NCI-H2029 (cell line): ENCODE measurements around the gene GAS7.
"Not testable (repeated sequence)": the region's sequence is repeated elsewhere in the genome, so short reads cannot be mapped to it uniquely, and the experiment has no call there.

Experiments
- DNase-seq: peaks from one replicate; lab custom pipeline; 2025; lab: John Stamatoyannopoulos, UW

GAS7 gene

DNA sequence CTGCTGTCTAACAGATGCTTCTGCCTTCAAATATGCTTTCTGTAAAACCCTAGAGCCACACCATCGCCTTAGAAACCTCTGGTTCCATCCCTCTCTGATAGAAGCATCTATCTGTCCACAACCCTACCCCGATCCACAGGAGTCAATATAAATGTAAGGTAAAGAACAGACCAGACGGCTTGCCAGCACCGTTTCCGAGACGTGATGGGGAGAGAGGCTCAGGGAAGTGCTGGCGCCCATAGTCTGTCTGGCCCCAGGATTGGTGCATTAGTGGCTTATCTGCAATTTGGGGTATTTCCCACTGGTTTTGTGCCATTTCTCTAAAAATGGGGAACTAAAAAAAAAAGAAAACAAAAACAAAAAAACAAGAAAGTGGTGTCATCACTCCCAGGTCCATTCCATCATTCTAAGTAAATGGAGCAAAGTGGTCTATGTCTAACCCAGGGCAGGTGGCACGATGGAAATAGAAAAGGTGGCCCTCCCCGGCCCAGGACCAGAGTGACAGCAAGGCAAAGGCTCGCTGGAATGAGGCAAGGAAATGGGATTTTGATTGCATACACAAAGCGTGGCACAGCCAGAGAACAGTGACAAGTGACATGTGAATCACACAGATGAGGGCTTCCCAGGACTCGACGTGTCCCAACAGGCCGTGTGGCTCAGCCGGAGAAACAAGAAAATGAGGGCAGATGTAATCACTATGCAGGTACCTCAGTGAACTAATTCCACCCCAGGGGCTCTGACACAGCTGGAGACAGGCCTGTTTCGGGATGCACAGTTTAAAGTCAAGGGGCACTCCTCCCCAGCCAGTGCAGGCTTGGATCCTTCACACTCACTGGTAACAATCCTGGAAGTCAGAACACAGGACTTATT, 125.6 kb downstream of the GAS7 start:
- DNase-seq: no peak

DNA sequence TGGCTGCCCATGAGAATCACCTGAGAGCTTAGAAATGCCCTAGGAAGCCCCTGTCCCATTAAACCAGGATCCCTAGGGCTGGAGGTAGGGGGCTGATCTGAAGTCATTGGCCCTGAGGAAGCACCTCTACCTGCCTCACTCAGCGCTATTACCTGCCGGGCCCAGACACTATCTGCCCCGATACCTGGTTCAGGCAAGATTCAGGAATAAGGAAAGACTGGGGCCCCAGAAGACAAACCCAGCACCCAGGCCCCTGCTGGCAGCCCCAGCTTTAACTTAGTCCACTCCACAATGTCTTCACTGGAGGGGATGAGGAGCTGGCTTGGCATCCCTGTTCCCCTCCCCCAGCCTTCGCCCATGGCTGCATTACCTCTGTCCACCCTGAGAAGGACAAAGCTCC, 126.3 kb downstream of the GAS7 start:
- DNase-seq: no peak

DNA sequence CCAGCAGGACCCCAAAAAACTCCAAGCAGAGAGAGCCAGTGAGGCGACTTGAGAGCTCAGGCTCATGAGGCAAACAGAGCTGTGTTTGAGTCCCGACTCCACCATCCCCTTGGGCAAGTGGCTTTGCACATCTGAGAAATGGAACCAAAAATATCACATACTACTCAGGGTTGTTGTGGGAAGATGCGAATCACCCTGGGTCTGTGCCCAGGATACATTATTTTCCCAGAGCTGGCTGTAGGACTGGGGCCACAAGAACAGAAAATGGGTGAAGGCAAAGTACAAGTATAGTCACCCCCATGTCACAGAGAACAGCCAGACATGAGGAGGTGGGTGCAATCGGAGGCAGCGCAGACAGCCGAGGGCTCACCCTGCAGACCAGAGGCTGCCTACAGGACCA, 127.3 kb downstream of the GAS7 start:
- no peak for DNase-seq

DNA sequence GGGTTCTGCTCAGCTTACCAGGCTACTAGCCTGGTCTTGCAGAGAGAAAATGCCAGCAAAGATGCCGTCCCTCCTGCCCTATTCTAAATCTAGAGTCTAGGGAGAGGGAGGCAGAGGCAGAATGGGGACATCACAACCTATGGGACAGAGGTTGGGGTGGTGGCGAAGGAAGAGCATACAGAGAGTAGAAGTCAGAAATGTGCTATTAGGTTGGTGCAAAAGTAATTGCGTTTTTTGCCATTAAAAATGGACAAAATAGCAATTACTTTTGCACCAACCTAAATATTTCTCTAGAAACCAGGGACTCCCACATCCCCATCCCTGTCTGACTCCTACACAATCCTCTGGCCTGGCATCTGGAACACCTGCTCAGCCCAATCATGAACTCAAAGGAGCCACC, 127.7 kb downstream of the GAS7 start:
- DNase-seq: no peak

DNA sequence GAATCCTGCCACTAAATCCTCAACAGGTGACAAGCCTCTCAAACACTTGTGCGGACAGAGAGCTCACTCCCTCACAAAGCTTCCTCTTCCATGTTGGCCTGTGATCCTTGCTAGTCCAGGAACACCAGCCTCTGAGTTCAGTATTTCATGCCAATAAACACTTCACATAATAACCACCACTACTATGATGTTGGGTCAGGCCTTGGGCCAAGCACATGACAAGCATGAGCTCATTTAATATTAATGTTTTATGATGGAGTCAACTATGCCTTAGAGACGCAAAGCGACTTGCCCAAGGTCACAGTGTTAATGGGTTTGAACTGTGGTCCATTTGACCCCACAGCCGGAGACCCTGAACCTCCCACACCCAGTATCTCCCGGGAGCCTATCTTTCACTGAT, 129.1 kb downstream of the GAS7 start:
- DNase-seq: no peak

DNA sequence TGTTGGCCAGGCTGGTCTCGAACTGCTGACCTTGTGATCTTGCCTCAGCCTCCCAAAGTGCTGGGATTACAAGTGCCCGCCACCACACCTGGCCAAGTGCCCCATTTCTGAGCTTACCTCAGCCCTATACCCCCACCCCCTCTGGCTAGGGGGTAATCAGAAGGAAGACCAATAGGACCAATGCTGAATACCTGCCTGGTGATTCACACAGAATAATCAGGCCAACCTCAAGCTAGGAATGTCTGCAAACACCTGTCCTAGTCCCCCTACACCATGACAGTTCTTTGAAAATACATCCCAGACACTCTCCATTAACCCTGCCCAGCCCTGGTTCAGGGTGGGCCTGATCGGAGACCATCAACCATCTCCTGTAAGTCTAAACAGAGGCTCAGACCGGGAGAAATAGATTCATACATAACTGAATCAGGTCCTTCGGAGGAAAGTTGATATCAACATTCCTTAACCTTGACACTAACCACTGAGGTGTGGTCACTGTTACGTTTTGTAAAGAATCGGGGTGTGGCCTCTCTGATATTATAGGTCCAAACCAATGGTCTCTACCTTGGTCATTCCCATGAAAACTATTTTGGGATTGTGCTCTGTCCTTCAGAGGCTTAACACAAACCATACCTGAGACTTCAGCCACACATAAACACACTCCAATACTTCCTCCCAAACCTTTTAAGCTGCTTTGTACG, 130.8 kb downstream of the GAS7 start:
- DNase-seq: no peak

DNA sequence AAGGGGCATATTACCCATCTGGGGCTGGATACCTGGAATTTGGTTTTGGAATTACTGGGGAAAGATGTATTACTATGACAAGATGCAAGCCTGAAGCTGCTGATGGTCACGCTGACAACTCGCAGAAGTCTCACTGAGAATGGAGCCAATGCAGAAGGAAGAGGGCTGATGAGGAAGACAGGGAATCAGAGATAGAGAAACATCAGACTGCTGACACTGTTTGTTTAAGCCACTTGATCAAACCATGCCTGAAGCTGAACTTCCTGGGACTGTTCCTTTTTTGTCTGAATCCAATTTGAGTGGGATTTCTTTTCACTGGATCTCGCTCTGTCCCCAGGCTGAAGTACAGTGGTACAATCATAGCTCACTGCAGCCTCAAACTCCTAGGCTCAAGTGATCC, 133.9 kb downstream of the GAS7 start:
- no peak for DNase-seq

DNA sequence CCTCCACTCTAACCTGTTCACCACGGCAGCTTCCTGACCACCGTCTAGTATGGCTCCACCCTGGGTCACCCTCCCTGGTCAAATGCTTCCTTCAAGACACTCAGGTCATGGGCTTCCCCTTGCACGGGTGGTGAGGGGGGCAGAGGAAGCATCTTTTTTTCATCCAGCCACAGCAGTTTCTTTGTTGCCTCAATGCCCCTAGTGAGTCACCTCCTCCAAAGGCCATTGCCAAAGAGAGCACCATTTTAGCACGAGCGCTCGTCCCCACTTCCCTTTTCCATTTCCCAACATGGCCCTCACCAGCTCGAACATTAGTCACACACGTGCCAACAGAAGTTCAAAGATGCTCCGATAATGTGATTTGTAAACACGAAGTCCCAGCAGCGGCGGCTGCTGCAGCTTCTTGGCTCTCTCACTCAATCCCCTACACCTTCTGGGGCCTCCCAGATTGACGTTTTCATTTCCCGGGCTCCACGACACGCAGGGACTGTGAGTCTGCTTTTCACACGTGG, 134.6 kb downstream of the GAS7 start:
- no peak for DNase-seq

DNA sequence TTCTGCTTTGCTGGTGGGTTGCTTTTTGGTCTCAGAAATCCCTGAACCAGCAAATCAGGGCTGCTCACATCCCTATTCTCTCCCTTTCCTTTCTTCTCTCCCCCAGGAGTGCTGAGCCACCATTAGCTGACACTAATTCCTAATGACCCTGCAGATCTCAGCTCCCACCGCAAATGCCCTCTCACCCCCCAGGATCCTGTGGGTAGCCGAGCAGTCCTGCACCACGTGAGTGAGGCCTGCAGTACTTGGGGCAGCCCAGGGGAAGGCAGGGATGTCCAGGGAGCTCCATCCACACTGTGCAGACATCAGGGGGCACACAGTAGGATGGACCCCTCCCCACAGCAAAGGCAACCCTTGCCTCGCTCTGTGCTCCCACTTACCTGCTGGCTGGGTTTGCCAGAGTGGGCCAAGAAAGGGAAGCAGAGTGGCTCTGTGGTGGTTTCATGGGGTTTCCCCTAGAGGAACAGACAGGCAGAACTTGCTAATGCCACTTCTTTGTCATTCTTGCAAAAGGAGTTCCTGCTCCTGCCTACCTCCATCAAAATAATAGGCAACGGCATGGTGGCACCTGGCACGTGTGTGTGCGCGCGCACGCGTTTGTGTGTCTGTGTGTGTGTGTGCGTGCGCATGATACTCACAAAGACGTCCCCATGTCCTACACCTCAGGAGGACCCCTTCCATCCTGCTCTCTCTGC, 135.6 kb downstream of the GAS7 start:
- no peak for DNase-seq

DNA sequence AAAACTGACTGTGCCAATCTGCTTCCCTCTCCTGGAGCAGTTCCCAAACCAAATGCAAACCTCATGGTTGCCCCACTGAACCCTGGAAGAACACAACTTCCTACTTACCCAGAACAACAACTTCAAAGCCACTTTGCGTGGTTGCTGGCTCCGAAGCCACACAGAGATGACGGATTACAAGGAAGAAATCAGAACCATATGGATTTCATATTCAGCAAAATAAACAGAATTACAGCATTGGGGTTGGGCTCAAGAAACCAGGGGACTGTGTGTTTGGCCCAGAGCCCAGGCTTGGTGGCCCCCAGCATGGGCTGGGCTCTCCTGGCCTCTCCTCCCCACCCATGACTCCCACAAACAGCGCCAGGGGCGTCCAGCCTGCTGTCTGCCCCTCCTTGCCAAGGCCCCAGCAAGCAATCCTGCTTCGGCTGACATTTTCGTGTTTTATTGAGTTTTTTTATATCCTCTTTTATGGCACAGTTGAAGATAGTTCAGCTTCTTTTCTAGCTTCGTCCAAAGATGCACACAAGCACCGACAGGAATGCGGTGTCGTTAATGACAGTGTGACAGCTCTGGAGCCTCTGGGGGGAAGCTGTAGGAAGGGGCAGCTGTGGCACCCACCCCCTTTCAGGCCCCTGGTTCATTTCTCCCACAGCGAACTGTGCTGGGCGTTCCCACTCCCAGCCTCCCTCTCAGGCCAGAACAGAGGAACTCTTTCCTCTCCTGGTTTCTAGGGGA, 137.1 kb downstream of the GAS7 start:
- no peak for DNase-seq

DNA sequence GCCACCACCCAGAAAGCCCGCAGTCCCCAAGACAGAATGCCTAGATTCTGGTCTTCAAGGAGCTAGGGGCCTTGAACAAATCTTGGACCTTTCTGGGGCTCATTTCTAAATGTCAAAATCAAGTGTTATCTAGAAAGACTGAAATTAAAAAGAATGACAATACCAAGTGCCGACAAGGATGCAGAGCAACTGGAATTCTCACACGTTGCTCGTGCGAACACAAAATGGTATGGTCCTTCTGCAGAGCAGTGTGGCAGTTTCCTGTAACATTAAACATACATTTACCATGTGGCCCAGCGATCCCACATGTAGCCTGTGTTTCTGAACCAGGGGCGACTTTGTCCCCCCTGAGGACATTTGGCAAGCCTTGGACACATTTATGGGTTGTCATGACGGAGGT, 137.9 kb downstream of the GAS7 start:
- DNase-seq: no peak

DNA sequence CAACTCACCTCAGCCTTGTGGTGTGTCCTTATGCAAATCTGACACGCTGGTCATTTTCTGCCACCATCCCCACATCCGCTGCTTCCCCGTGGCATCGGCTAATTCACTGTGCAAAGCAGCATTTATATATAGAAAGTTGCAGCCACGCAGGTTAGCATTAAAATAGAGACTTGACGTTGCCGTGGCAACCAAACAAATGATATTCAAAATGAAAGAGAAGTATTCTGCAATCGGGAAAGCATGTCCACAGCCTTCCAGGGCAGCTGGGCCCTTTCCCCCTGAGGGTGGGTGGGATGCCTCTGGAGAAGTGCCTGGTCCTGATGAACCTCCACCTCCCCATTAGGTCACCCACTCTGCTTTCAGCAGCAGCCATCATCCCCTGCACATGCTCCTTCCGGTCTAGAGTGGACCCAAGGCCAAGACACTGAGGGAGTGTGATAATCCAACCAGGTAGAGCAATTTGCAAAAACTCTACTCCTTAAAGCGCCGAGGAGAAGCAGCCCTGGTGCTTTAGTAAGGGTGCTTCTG, 138.7 kb downstream of the GAS7 start:
- DNase-seq: no peak

DNA sequence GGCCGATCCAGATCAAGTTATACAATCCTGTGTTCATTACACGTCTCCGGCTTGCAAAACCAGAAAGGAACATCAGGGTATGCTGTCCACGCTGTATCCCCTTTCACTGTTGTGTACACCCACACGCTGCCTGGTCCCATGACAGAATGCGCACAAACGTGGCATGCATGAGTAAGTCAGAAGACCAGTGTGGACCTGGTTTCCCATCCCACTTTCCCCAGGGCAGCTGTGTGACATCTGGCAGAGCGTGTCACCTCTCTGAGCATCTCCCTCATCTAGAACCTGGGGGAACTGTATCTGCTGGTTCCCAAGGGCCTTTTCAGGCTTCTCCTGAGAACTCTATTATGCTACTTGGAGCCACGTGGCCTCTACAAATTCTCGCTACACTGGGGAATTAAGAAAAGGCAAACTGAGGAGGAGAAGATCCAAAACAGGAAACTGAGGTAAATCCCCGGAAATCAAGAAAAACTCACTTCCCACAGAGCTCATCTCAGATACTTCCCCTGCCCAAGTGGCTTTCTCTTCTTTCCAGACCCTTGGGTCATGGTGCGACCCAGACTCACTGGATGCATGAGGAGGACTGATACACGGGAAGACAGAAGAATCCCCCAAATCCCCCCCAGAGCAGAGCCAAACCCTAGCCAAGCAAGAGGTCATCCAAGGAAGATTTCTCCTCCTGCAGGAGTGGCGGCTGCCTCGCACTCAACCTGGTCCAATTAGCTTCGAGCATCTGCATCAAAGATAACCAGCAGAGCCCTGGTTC, 139.3 kb downstream of the GAS7 start:
- DNase-seq: no peak

DNA sequence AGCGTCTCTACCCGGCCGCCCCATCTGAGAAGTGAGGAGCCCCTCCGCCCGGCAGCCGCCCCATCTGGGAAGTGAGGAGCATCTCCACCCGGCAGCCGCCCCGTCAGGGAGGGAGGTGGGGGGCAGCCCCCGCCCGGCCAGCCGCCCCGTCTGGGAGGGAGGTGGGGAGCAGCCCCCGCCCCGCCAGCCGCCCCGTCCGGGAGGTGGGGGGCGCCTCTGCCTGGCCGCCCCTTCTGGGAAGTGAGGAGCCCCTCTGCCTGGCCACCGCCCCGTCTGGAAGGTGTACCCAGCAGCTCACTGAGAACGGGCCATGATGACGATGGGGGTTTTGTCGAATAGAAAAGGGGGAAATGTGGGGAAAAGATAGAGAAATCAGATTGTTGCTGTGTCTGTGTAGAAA, 140.9 kb downstream of the GAS7 start:
- not testable (repeated sequence) for DNase-seq

DNA sequence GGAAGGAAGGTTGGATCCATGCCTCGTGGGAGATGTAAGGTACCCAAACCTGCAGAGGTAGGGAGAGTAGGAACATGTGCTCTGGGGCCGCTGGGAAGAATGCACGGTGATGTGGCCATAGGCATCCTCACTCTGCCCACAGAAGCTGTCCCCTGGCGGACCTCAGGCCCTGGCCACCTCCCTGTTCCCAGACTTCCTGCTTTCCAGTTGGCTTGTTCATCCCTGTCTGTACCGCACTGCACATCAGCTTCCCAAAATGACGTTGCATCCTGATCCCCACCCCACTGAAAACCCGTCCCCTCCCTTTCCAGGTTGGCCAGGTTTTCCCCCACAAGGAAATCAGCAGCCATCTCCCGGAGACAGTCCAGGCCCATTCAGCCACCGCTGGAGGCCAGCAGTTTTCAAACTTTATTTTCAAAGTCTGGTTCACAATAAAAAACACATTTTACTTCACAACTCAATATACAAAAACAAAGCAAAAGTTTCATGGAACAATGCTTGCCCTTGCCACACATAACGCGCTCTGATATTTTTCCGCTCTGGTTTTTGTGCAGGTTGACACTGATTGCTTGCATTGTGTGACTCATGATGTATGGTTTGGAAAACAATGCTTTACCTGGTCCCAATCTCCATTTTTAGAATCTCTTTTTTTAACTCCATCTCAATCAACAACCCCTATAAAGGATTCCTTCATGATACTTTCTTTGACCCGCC, 143.0 kb downstream of the GAS7 start:
- DNase-seq: no peak

DNA sequence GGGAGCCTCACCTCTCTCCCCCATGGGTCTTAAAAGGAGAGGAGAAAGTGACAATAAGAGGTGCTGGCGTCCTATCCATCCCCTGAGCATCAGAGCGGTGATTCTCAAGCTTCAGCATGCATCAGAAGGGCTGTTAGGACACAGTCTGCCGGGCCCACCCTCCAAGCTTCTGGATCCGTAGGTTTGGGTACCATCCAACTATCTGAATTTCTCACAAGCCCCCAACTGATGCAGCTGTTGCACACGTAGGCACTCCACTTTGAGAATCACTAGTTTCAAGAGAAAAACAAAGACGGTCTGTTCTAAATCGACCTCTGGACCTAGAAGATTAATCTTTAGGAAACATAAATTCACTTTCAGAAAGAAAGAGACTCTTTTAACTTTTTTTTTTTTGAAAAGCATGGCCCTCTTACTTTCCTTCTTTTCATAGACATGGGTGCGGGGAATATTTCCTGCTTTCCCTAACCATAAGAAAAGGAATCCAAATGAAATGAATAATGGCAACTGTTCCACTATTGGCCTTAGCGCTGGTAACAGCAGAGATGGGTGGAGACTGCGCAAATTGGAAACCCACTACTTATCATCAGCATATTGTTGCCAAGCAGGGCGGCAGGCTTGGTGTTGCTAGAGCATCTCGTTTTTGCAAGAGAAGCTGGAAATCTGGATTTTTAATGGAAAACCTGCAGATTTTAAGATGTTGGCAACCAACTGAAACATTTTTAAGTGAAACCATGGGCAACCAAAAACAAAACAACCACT, 144.4 kb downstream of the GAS7 start:
- no peak for DNase-seq

DNA sequence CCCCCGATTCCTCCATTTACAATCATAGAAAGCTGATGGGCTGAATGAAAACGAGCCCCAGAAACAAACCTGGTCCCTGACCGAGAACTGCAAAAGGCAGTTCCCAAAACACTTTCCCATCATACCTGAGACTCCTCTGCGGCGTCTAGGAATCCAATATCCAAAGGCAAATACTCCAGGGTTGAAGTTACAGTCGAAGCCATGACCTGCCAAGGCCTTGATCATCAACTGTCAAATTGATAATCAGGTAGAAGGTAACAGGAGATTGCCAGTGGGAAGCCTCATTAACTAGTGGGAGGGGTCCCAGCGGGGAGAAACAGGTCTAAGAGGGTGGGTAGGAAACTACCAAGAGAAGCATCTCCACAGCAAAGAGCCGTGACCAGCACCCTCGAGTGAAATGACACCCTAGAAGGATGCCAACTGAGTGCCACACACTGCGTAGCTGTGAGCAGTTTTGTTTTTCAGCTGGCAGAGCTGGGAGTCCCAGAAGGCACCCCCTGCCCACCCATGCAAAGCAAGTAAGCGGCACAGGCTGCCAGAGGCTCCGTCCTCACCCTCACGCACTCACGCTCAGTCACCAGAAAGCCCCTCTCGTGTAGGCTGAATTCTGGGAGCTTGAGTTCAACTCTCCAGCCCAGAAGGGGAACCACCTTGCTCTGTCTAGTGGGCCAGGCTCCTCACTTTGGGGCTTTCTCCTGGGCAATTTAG, 146.1 kb downstream of the GAS7 start:
- no peak for DNase-seq

DNA sequence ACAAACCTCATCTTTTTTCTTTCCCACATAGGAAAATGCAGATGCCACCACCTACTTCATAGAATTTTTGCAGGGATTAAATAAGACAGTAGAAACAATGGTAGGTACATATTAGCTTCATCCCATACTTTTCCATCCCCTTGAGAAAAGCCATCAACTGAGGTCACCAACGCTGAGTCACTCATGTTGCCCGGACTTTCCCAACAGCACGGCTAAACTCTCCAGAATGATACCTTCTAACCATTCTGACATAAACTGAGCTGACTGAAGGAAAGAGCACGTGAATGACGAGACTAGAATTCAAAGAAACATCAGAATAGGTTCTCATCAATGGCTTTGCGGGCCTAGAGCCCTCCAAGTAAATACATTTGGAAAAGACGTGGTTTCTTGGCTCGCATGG, 147.3 kb downstream of the GAS7 start:
- DNase-seq: no peak

DNA sequence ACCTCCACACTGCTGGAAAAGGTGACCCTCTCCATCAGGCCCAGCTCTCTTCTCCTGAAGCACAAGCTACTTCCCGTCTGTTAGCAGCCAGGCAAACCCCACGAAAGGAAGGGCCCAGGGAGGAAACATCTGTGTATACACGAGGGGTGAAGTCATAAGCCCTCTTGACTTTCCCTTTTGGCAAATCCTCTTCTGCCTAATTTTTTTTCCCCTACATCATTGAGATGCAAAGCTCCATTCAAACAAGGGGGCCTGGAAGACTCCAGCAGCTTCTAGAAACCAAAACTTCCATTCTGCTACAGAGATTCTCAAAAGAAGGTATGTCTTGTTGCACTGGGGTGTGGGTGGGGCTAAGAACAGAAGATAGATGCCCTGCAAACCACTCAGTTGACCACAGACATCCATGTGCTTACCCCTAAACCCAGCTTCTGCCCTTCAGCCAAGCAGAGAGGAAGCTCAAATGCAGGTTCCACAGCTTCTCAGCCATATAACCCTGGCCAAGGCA, 147.8 kb downstream of the GAS7 start:
- DNase-seq: no peak
